Uterus (tissue), 4 donors: Measurements from ENCODE around the gene GNLY. TPM values are rescaled to one million over a fixed set of nuclear protein-coding genes. Genes with fewer than 3 reads are reported as not detected.
"Not testable (repeated sequence)": the region's sequence is repeated elsewhere in the genome, so short reads cannot be mapped to it uniquely, and the experiment has no call there.

Source experiments
- DNase-seq, 2 donors: peaks; one replicate each; pipeline ENCODE4 v3.0.0-alpha.2; 2019 to 2020
- H3K27ac ChIP-seq, 2 donors: fragments of 200-600 bp; sonication (generic); 1 replicate in 1 of 2; 2 replicates in 1 of 2; pipeline ENCODE4 v1.5.1; 2016 to 2018
- H3K27me3 ChIP-seq, 2 donors: fragments of 200-600 bp; sonication (generic); one replicate each; pipeline ENCODE4 v1.5.1; 2018 to 2019; ENCODE audit warnings: control low read depth in 1 of 2
- H3K36me3 ChIP-seq, 2 donors: fragments of 200-600 bp; sonication (generic); one replicate each; pipeline ENCODE4 v1.5.1; 2019; ENCODE audit warnings: control low read depth in 1 of 2
- H3K4me1 ChIP-seq, 2 donors: fragments of 200-600 bp; sonication (generic); one replicate each; pipeline ENCODE4 v1.5.1; 2018 to 2019; ENCODE audit warnings: control low read depth in 1 of 2
- H3K4me3 ChIP-seq, 2 donors: fragments of 200-600 bp; sonication (generic); 1 replicate in 1 of 2; 2 replicates in 1 of 2; pipeline ENCODE4 v1.5.1; 2018 to 2019; ENCODE audit warnings: mild to moderate bottlenecking in 1 of 2
- H3K9me3 ChIP-seq, 2 donors: fragments of 200-600 bp; sonication (generic); one replicate each; pipeline ENCODE4 v1.5.1; 2019; ENCODE audit warnings: control low read depth in 1 of 2
- CTCF ChIP-seq, 4 experiments: fragments of 200-600 bp in 2 of 4; fragments of 450-650 bp in 2 of 4; sonication (generic) in 2 of 4; IDR thresholded peaks; one replicate each; pipeline ENCODE4 v1.5.1; 2016 to 2019; ENCODE audit warnings: antibody characterized with exemption in 4 of 4, mild to moderate bottlenecking in 2 of 4, moderate library complexity in 1 of 4
- POLR2A ChIP-seq, 2 donors: fragments of 450-650 bp; IDR thresholded peaks; one replicate each; pipeline ENCODE4 v1.6.1; 2016; ENCODE audit warnings: antibody characterized with exemption in 2 of 2, mild to moderate bottlenecking in 1 of 2, moderate library complexity in 1 of 2
- intact Hi-C: fragments of 100-400 bp; cut with DNase I; formaldehyde crosslinking; loops from one replicate; pipeline ENCODE4 v1.15.1; 2023; ENCODE audit warnings: low total_unique reads
- total RNA-seq, 4 donors: library from RNA; depleted of rRNA in 3 of 4; stranded (reverse); fragments of >200 nt in 3 of 4; gene quantifications; one replicate each; pipeline versions ENCODE4 v1.1.0 to v1.2.4, GENCODE V29; 2014 to 2023
- donor health status: DM: yes; HTN: yes; CAD: no.

GNLY gene
- total RNA-seq, 4 donors from 2014 or later, result 0.48 to 5.9 (median 4.8) TPM; not detected in 1

DNA sequence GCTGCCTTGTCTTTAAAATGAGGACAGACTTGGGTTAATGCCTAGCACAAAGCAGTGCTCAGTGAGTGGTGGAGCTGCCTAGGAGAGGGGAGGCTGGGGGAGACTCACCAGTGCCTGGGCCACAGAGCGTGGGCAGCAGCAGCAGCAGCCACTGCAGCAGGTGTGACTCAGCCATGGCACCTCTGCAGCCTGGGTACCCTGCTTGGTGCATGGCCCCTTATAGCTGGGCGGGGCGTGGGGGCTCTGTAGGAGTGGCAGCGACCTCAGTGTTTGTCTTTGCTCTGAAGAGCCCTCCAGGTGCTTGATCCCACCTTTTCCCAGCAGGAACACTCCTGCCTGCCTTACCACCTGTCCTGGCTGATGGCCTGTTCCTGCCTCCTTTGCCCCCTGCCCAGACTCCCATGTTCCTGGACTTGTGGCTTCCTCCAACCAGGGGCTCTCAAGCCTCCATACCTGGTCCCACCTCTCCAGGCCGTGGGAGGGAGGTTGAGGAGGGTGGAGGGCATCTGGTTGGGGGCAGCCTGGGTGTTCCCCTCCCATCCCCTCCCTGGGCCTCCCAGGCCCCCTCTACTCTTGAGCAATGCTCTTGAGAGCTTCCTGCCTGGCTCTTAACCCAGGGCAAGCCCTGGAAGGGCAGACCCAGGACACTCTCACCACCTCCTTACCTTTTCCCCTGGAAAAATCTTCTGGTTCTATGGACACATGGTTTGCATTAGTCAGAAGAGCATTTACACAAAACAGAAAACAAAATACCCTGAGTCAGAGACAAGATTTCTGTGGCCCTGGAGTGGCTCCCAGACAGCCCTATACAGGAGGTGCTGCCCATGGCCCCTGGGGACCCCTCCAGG is 25.9 kb upstream of the GNLY start, which contains the start of gene SFTPB:
TSS of gene SFTPB (minus strand) at position 191 of the 848 bp plus-strand sequence. CDS start at position 175, 16 bp downstream.
- Histone ChIP-seq H3K9me3 (no peaks in the 10 kb centered on the region), H3K36me3 (no peaks in the 10 kb centered on the region), H3K27ac (no peak within 1 kb of the TSS), H3K27me3 (no peaks in the 10 kb centered on the region), H3K4me3 (no peak within 1 kb of the TSS), H3K4me1 (no peaks in the 10 kb centered on the region)
- intact Hi-C loops, result no loop called here
- TF ChIP-seq POLR2A (IDR thresholded peaks at IDR 0.05) (no peak), CTCF (IDR thresholded peaks at IDR 0.05) (no peak)
- no peak for DNase-seq

GRCh38 chr2:85668857-85669142 is 25.4 kb upstream of the GNLY start:
- no peak overlapping the region for H3K27ac ChIP-seq
- no peaks in the 10 kb centered on the region for H3K36me3 ChIP-seq
- TF ChIP-seq CTCF (IDR thresholded peaks at IDR 0.05), result no peak
- TF ChIP-seq POLR2A (IDR thresholded peaks at IDR 0.05), result no peak
- H3K4me3 ChIP-seq, result no peak overlapping the region
- DNase-seq, result no peak
- H3K27me3 ChIP-seq, result no peaks in the 10 kb centered on the region
- H3K4me1 ChIP-seq, result no peaks in the 10 kb centered on the region
- H3K9me3 ChIP-seq, result no peaks in the 10 kb centered on the region
- intact Hi-C loops, result no loop called here

- Histone ChIP-seq H3K27me3 (no peaks in the 10 kb centered on the region), H3K4me3 (no peak overlapping the region), H3K27ac (no peak overlapping the region), H3K4me1 (no peaks in the 10 kb centered on the region), H3K9me3 (no peaks in the 10 kb centered on the region), H3K36me3 (no peaks in the 10 kb centered on the region)
- no peak for DNase-seq
- TF ChIP-seq CTCF (IDR thresholded peaks at IDR 0.05) (no peak), POLR2A (IDR thresholded peaks at IDR 0.05) (no peak)
- intact Hi-C loops, result no loop called here
Measured at GRCh38 chr2:85669549-85669948, 24.6 kb upstream of the GNLY start.

GRCh38 chr2:85670416-85670815 is 23.7 kb upstream of the GNLY start:
- H3K36me3 ChIP-seq, intact Hi-C loops, DNase-seq, H3K4me3 ChIP-seq, H3K27me3 ChIP-seq, H3K4me1 ChIP-seq, H3K9me3 ChIP-seq, H3K27ac ChIP-seq: not testable (repeated sequence)

DNA sequence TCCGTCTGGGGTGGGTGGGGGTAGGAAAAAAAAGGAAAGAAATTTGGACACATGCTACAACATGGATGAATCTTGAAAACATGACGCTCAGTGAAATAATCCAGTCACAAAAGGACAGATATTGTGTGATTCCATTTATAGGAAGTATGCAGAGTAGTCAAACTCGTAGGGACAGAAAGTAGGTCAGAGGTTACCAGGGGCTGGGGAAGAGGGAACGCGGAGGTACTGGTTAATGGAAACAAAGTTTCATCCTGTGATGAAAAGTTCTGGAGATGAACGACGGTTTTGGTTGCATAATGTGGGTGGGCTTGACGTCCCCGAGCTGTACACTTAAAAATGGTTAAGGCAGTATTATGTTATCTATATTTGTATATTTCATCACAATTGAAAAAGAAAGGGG is 21.7 kb upstream of the GNLY start:
- Histone ChIP-seq H3K36me3 (no peaks in the 10 kb centered on the region), H3K4me1 (no peaks in the 10 kb centered on the region), H3K27me3 (no peaks in the 10 kb centered on the region), H3K9me3 (no peaks in the 10 kb centered on the region), H3K4me3 (no peak overlapping the region), H3K27ac (no peak overlapping the region)
- DNase-seq, result no peak
- no peak for TF ChIP-seq POLR2A (IDR thresholded peaks at IDR 0.05)
- no peak for TF ChIP-seq CTCF (IDR thresholded peaks at IDR 0.05)
- intact Hi-C loops, result no loop called here
